ENCODE data around the gene ZNRF3.

The ZNRF3 gene

DNA sequence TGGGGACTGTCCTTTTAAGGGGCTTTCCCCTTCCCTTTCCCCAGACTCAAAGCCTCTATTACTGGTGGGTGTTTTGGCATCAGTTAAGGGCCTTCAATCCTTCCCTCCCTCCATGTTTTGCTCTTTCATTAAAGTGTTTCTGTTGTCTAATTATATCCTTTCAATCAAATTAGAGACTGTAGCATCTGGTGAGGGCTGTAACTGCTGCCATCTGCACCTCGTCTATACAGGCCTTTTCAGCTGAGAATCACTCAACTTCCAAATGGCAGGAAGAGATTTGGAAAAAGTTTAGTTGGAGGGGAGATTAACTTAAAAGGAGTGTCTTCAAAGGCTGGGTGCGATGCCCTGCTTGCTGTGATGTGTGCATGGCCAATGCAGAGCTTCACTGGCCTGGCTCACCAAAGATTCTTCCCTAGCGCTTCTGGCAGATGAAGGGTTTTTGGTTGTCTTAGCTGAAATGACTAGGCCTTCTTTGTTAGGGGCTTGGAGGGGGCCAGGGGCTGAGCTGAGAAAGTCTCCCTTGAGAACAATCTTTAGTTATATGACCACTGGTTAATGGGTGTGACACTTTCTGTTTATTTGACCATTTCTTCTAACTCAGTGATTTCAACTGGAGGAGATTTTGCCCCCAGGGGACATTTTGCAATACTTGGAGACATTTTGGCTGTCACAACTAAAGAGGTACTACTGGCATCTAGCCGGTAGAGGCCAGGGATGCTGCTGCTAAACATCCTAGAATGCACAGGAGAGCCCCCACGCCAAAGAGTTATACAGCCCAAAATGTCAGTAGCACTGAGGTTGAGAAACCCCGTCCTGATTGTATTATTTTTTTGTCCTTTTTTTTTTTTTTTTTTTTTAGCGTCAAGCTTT, 197.0 kb downstream of the ZNRF3 start:
- TF ChIP-seq, protein P1, sequence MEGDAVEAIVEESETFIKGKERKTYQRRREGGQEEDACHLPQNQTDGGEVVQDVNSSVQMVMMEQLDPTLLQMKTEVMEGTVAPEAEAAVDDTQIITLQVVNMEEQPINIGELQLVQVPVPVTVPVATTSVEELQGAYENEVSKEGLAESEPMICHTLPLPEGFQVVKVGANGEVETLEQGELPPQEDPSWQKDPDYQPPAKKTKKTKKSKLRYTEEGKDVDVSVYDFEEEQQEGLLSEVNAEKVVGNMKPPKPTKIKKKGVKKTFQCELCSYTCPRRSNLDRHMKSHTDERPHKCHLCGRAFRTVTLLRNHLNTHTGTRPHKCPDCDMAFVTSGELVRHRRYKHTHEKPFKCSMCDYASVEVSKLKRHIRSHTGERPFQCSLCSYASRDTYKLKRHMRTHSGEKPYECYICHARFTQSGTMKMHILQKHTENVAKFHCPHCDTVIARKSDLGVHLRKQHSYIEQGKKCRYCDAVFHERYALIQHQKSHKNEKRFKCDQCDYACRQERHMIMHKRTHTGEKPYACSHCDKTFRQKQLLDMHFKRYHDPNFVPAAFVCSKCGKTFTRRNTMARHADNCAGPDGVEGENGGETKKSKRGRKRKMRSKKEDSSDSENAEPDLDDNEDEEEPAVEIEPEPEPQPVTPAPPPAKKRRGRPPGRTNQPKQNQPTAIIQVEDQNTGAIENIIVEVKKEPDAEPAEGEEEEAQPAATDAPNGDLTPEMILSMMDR (IDR thresholded peaks at IDR 0.05) = no peak

DNA sequence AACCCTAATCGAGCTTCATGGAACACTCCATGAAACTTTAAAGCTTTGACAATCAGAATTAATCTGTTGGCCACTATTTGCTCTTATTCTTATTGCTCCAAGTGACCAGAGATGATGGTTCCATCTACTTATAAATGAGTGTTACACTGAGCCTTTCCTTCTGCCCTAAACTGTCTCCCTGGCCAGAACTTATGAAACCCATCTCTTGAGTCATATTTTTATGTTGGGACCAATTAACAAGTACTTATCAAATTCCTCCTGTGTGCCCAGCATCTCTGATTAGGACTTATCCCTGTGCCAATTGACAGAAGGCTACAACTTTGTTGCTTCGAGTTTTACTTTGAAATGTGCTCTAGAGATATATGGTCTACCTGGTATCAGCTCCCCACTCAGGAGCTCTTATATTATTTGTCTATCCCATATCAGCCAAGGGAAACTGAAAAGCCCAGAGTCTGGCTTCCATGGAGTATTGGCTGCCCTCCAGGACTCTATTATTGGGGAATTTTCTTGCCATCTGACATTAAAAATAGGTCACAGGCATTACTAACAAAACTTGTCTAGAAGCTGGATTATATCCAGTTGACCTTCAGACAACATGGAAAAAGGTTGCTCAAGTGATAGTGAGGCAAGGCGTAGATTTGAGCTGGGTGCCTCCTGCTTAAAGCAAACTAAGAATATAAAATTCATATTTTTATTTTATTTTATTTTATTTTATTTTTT, 198.3 kb downstream of the ZNRF3 start:
- TF ChIP-seq, protein P1 (IDR thresholded peaks at IDR 0.05) = no peak

- TF ChIP-seq, protein P1 (IDR thresholded peaks at IDR 0.05) = no peak
Measured at GRCh38 chr22:29082826-29083545, 199.6 kb downstream of the ZNRF3 start.

- TF ChIP-seq, protein P1 (IDR thresholded peaks at IDR 0.05) = no peak
Measured at GRCh38 chr22:29083933-29084591, 200.7 kb downstream of the ZNRF3 start.

- TF ChIP-seq, protein P1 (IDR thresholded peaks at IDR 0.05) = no peak
Measured at GRCh38 chr22:29087012-29087411, 203.6 kb downstream of the ZNRF3 start.

DNA sequence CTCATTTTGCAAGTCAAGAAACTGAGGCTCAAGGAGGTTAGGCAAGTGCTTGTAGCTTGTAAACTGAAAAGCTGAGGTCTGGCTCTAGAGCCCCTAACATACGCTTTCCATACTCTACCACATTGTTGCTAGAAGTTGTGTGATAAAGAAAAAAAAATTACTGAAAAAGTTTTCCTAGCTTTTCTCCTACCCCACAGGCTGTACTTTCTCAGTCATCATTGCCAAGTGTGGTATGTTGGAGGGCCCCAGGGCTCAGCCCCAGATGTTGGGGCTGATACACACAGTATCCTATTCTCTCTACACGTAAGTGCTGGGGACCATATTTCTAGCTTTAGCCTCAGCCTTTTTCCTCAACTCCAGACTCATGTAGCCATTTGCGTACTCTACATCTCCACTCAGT, 205.4 kb downstream of the ZNRF3 start:
- TF ChIP-seq, protein P1 (IDR thresholded peaks at IDR 0.05) = no peak

DNA sequence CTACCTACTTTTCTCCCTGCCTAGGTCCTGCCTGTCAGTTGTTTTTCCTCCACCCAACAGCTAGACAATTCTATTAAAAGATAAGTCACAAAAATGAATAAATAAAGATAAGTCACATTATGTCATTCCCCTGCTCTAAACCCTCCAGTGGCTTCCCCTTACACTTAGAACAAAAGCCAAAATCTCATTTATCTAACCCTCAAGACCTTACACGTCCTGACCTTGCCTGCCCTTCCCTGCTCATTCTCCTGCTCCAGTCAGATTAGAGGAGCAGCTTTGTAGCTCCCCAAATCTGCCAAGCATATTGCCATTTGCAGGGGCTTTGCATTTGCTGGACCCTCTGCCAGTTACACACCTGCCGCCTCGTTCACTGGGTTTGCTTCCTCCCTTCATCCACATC, 206.1 kb downstream of the ZNRF3 start:
- TF ChIP-seq, protein P1 (IDR thresholded peaks at IDR 0.05) = no peak
